Measurements from ENCODE around the gene BBX. TPM values are rescaled to one million over a fixed set of nuclear protein-coding genes. Genes with fewer than 3 reads are reported as not detected.

The BBX gene
- polyA plus RNA-seq, 3 donors: 15.7 to 25.1 (median 16.6) TPM

GRCh38 chr3:107738486-107739183, 215.9 kb downstream of the BBX start:
- Histone ChIP-seq H3K9me3 (replicated peaks in 1 of 2; ENCODE audit: control insufficient read depth in 1 of 2, insufficient read depth in 1 of 2, low read length in 2 of 2) (no peaks in the 10 kb centered on the region), H3K27ac (ENCODE audit: low read depth in 1 of 2, low read length in 2 of 2) (no peak overlapping the region), H3K4me3 (replicated peaks in 1 of 3; ENCODE audit: low read depth in 2 of 3, low read length in 3 of 3) (no peak overlapping the region), H4K20me1 (ENCODE audit: insufficient read depth, low read length) (no peaks in the 10 kb centered on the region), H3K36me3 (replicated peaks in 1 of 2; ENCODE audit: control insufficient read depth in 1 of 2, insufficient read depth in 2 of 2, low read length in 2 of 2) (peaks cover 2 to 19% of the 10 kb centered on the region in 2 donors), H3K4me2 (replicated peaks; ENCODE audit: extremely low read depth, low read length, poor library complexity, severe bottlenecking) (no peak overlapping the region), H3K27me3 (ENCODE audit: control insufficient read depth in 2 of 2, insufficient read depth in 2 of 2, low read length in 2 of 2) (no peaks in the 10 kb centered on the region), H3K4me1 (ENCODE audit: control insufficient read depth in 1 of 2, insufficient read depth in 2 of 2, low read length in 2 of 2) (no peaks in the 10 kb centered on the region), H3K9ac (ENCODE audit: insufficient read depth, low read length, poor library complexity, severe bottlenecking) (no peak overlapping the region), H2AFZ (ENCODE audit: insufficient read depth, low read depth, low read length, poor library complexity, severe bottlenecking) (no peak overlapping the region), H3K79me2 (ENCODE audit: insufficient read depth, low read length) (no peaks in the 10 kb centered on the region)
- Mint-ChIP-seq H3K4me1 (peaks cover 6% of the 10 kb centered on the region), H3K9me3 (no peaks in the 10 kb centered on the region), H3K36me3 (peaks cover 21 to 29% of the 10 kb centered on the region in 2 donors), H3K4me3 (no peak overlapping the region), H3K27me3 (ENCODE audit: low read depth in 3 of 3) (no peaks in the 10 kb centered on the region), H3K27ac (no peak overlapping the region)
- 98% methylated on average over 4 of the region's 5 CpGs for WGBS (ENCODE audit: insufficient coverage)
- TF ChIP-seq, protein P1, sequence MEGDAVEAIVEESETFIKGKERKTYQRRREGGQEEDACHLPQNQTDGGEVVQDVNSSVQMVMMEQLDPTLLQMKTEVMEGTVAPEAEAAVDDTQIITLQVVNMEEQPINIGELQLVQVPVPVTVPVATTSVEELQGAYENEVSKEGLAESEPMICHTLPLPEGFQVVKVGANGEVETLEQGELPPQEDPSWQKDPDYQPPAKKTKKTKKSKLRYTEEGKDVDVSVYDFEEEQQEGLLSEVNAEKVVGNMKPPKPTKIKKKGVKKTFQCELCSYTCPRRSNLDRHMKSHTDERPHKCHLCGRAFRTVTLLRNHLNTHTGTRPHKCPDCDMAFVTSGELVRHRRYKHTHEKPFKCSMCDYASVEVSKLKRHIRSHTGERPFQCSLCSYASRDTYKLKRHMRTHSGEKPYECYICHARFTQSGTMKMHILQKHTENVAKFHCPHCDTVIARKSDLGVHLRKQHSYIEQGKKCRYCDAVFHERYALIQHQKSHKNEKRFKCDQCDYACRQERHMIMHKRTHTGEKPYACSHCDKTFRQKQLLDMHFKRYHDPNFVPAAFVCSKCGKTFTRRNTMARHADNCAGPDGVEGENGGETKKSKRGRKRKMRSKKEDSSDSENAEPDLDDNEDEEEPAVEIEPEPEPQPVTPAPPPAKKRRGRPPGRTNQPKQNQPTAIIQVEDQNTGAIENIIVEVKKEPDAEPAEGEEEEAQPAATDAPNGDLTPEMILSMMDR (IDR thresholded peaks at IDR 0.05): no peak
- intact Hi-C loops (cut with micrococcal nuclease): no loop called here
- no peak for DNase-seq

DNA sequence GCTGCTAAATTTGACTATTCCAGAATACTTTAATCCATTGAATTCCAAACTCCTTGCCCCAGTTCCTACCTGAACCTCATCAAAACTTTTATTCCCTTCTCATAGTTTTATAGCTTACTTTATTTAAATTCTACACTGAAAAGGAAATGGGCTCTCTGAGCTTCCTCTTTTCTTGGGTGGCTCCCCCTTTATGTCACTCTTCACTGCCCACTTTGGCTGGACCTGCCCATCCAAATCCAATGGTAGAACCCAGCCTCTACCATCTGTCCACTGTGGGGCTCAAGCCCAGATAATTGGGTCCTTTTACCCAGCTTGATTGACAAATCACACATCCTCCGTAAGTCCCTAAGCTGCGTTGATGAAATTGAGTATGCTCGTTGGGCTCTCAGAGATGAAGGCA, 216.5 kb downstream of the BBX start:
- H3K27ac Mint-ChIP-seq: no peak overlapping the region
- peaks cover 0 to 16% of the 10 kb centered on the region in 2 donors for H3K36me3 ChIP-seq (replicated peaks in 1 of 2; ENCODE audit: control insufficient read depth in 1 of 2, insufficient read depth in 2 of 2, low read length in 2 of 2)
- DNase-seq: no peak
- H2AFZ ChIP-seq (ENCODE audit: insufficient read depth, low read depth, low read length, poor library complexity, severe bottlenecking): no peak overlapping the region
- no peak overlapping the region for H3K9ac ChIP-seq (ENCODE audit: insufficient read depth, low read length, poor library complexity, severe bottlenecking)
- no peaks in the 10 kb centered on the region for H3K4me1 ChIP-seq (ENCODE audit: control insufficient read depth in 1 of 2, insufficient read depth in 2 of 2, low read length in 2 of 2)
- no peak overlapping the region for H3K27ac ChIP-seq (ENCODE audit: low read depth in 1 of 2, low read length in 2 of 2)
- no peak overlapping the region for H3K4me3 ChIP-seq (replicated peaks in 1 of 3; ENCODE audit: low read depth in 2 of 3, low read length in 3 of 3)
- H3K4me1 Mint-ChIP-seq: peaks cover 10% of the 10 kb centered on the region
- TF ChIP-seq, protein P1 (IDR thresholded peaks at IDR 0.05): no peak
- H4K20me1 ChIP-seq (ENCODE audit: insufficient read depth, low read length): no peaks in the 10 kb centered on the region
- H3K4me2 ChIP-seq (replicated peaks; ENCODE audit: extremely low read depth, low read length, poor library complexity, severe bottlenecking): no peak overlapping the region
- H3K4me3 Mint-ChIP-seq: no peak overlapping the region
- intact Hi-C loops (cut with micrococcal nuclease): no loop called here
- 90% methylated on average over 1 of the region's 3 CpGs for WGBS (ENCODE audit: insufficient coverage)
- H3K36me3 Mint-ChIP-seq: peaks cover 18 to 25% of the 10 kb centered on the region in 2 donors
- H3K79me2 ChIP-seq (ENCODE audit: insufficient read depth, low read length): no peaks in the 10 kb centered on the region
- H3K27me3 Mint-ChIP-seq (ENCODE audit: low read depth in 3 of 3): no peaks in the 10 kb centered on the region
- no peaks in the 10 kb centered on the region for H3K9me3 Mint-ChIP-seq
- H3K9me3 ChIP-seq (replicated peaks in 1 of 2; ENCODE audit: control insufficient read depth in 1 of 2, insufficient read depth in 1 of 2, low read length in 2 of 2): no peaks in the 10 kb centered on the region
- H3K27me3 ChIP-seq (ENCODE audit: control insufficient read depth in 2 of 2, insufficient read depth in 2 of 2, low read length in 2 of 2): no peaks in the 10 kb centered on the region

All from CD14-positive monocyte (primary cell).